ENCODE measurements around the gene MORN5.

GRCh38 chr9:122213589-122214413, 54.1 kb downstream of the MORN5 start:
- TF ChIP-seq POLR2A (IDR thresholded peaks at IDR 0.05) (no peak), CTCF (IDR thresholded peaks at IDR 0.05 in 8 of 11, conservative IDR thresholded peaks at IDR 0.05 in 3 of 11) (no peak)

Data from spleen (tissue), 7 donors.